Hair follicle dermal papilla cell (primary cell): ENCODE data around the gene BAZ2B. TPM values are rescaled to one million over a fixed set of nuclear protein-coding genes. Genes with fewer than 3 reads are reported as not detected.

Source experiments
- small RNA-seq: library from RNA; depleted of rRNA; stranded (forward); fragments of <200 nt; gene quantifications from one replicate; pipeline ENCODE3, GENCODE V24; 2012
- total RNA-seq: library from RNA; depleted of rRNA; stranded (reverse); fragments of >200 nt; gene quantifications from 2 replicates; pipeline ENCODE4 v1.2.3, GENCODE V29; 2012

BAZ2B gene, protein sequence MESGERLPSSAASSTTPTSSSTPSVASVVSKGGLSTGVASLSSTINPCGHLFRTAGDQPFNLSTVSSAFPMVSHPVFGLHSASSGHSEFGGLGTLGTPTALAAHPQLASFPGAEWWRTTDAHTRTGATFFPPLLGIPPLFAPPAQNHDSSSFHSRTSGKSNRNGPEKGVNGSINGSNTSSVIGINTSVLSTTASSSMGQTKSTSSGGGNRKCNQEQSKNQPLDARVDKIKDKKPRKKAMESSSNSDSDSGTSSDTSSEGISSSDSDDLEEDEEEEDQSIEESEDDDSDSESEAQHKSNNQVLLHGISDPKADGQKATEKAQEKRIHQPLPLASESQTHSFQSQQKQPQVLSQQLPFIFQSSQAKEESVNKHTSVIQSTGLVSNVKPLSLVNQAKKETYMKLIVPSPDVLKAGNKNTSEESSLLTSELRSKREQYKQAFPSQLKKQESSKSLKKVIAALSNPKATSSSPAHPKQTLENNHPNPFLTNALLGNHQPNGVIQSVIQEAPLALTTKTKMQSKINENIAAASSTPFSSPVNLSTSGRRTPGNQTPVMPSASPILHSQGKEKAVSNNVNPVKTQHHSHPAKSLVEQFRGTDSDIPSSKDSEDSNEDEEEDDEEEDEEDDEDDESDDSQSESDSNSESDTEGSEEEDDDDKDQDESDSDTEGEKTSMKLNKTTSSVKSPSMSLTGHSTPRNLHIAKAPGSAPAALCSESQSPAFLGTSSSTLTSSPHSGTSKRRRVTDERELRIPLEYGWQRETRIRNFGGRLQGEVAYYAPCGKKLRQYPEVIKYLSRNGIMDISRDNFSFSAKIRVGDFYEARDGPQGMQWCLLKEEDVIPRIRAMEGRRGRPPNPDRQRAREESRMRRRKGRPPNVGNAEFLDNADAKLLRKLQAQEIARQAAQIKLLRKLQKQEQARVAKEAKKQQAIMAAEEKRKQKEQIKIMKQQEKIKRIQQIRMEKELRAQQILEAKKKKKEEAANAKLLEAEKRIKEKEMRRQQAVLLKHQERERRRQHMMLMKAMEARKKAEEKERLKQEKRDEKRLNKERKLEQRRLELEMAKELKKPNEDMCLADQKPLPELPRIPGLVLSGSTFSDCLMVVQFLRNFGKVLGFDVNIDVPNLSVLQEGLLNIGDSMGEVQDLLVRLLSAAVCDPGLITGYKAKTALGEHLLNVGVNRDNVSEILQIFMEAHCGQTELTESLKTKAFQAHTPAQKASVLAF (N-terminal part only)
- total RNA-seq: 54.6 and 58.7 TPM in 2 replicates

GRCh38 chr2:159616286-159616701 lies at the start of gene BAZ2B:
Gene BAZ2B, minus strand, starts transcription at chr2:159616548. Its CDS starts 137,829 bp downstream, at chr2:159478719.

GRCh38 chr2:159285929-159286708 lies 330.2 kb downstream of the BAZ2B start, which contains the start of gene WDSUB1:
Gene WDSUB1, minus strand, starts transcription at chr2:159286703. Its CDS starts 3,634 bp downstream, at chr2:159283069.

Small RNA genes lying within 50 kb of the gene (small RNA-seq; reads per million reads assigned to genes)
- not detected for gene RF00019

Other genes starting within 250 kb of the BAZ2B start
- gene MARCHF7, start 96.0 kb upstream of the BAZ2B start, total RNA-seq: 160 and 166 TPM in 2 replicates
- 25.0 and 27.4 TPM in 2 replicates for gene CD302, start 181.7 kb upstream of the BAZ2B start, total RNA-seq